KBM-7 (cell line): ENCODE data around the gene RPS6KB2.

Source experiments
- DNase-seq: peaks from one replicate; pipeline ENCODE4 v3.0.0-alpha.2; 2015
- in situ Hi-C: fragments of 300-500 bp; cut with MboI; formaldehyde crosslinking; loops from 2 replicates; pipeline ENCODE4 v1.14.3; 2020; ENCODE audit warnings: low sequenced_read_pairs, low pct_unique_long_range_greater_than_20kb, mixed read lengths

RPS6KB2 gene

GRCh38 chr11:67428052-67429001 lies at the start of gene RPS6KB2:
Gene RPS6KB2, plus strand, starts transcription at chr11:67428494. Its CDS starts 52 bp downstream, at chr11:67428546.
- in situ Hi-C loops = no loop called here
- DNase-seq = peak; percentile 98

GRCh38 chr11:67378544-67378943 lies 49.8 kb upstream of the RPS6KB2 start:
- in situ Hi-C loops = no loop called here
- no peak for DNase-seq

- DNase-seq = no peak
- in situ Hi-C loops = no loop called here
Observed at GRCh38 chr11:67379061-67380058, 48.9 kb upstream of the RPS6KB2 start.

GRCh38 chr11:67381244-67381972 lies 46.9 kb upstream of the RPS6KB2 start:
- peak; percentile 55 for DNase-seq
- in situ Hi-C loops = no loop called here

GRCh38 chr11:67382276-67383136 lies 45.8 kb upstream of the RPS6KB2 start:
- in situ Hi-C loops = no loop called here
- DNase-seq = peak; percentile 87

- no peak for DNase-seq
- in situ Hi-C loops = no loop called here
Observed at GRCh38 chr11:67384851-67385366, 43.4 kb upstream of the RPS6KB2 start.

- peak; percentile 59 for DNase-seq
- in situ Hi-C loops = no loop called here
Observed at GRCh38 chr11:67387069-67387468, 41.2 kb upstream of the RPS6KB2 start.

GRCh38 chr11:67387518-67387917 lies 40.8 kb upstream of the RPS6KB2 start:
- no peak for DNase-seq
- in situ Hi-C loops = no loop called here

- peak; percentile 61 for DNase-seq
- in situ Hi-C loops = no loop called here
Observed at GRCh38 chr11:67389477-67389876, 38.8 kb upstream of the RPS6KB2 start.

GRCh38 chr11:67390947-67391303 lies 37.4 kb upstream of the RPS6KB2 start:
- in situ Hi-C loops = no loop called here
- DNase-seq = no peak

GRCh38 chr11:67391304-67392182 lies 36.8 kb upstream of the RPS6KB2 start, which contains the start of gene RAD9A:
Gene RAD9A, plus strand, starts transcription at chr11:67391986. Its CDS starts 59 bp downstream, at chr11:67392045.
- in situ Hi-C loops = no loop called here
- peak; percentile 90 for DNase-seq

- in situ Hi-C loops = no loop called here
- no peak for DNase-seq
Observed at GRCh38 chr11:67392183-67392715, 36.0 kb upstream of the RPS6KB2 start.

- no peak for DNase-seq
- in situ Hi-C loops = no loop called here
Observed at GRCh38 chr11:67393437-67393836, 34.9 kb upstream of the RPS6KB2 start.

GRCh38 chr11:67393990-67394389 lies 34.3 kb upstream of the RPS6KB2 start:
- no peak for DNase-seq

GRCh38 chr11:67395555-67396258 lies 32.6 kb upstream of the RPS6KB2 start:
- in situ Hi-C loops = no loop called here
- DNase-seq = no peak

More at GRCh38 chr11:67393990-67394389, 34.3 kb upstream of the RPS6KB2 start:
- in situ Hi-C loops = no loop called here

- no peak for DNase-seq
- in situ Hi-C loops = no loop called here
Observed at GRCh38 chr11:67396259-67396581, 32.1 kb upstream of the RPS6KB2 start.
